Activated CD4-positive, alpha-beta T cell treated with anti-CD3 and anti-CD28 coated beads for 48 hours (primary cell): ENCODE data around the gene UBIAD1.

ENCODE experiments used
- DNase-seq: peaks from one replicate; pipeline ENCODE4 v3.0.0-alpha.2; 2020

Gene UBIAD1

DNA sequence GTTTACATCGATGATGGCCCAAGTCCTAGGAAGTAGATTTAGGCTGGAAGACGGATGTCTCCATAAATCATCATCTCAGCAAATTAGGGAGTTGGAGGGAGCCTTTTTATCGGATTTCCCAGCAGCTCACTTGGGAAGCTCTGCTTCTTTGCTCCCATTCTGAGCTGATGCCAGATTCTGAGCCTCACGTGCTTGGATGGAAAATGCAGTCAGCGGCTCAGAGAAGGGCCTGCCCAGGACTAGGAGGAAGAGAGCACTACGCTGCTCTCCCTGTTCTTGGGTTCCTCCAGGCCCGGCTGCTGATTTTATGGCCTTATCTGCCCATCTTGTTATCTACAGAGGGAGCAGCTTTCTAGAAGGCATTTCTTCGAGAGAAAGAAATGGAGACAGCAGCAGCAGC is 42.0 kb downstream of the UBIAD1 start:
- no peak for DNase-seq

DNA sequence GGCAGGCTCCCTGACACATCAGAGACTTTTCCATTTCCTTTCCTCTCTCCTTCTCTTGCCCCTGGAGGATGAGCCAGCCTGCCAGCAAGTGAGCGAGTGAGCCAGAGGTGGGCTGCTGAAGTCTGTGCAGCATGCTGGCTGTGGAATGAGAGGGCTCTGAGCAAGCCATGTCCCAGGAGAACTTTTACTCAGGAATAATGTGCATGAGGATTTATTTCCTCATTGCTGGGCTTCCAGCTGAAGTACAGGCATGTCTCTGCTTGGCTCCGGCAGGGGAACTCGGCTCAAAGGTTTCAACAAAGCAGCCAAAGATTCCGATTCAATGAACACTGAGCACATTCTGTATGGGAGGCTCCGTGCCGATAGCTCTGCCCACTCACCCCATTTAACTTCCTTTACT is 43.7 kb downstream of the UBIAD1 start:
- no peak for DNase-seq

DNA sequence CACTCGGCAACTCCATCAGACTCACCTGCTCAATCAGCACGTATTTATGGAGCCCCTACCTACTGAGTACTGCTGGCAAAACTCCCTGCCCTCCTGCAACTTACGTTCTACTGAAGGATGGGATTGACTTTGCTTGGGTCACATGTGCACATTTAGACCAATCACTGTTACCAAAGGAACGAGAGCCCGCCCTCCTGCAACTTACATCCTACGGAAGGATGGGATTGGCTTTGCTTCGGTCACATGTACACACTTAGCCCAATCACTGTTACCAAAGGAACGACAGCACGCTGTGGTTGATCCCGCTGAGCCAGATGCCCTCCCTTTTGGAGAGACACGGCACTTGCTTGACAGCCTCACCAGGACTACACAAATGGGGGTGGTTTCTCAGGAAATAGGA is 46.0 kb downstream of the UBIAD1 start:
- DNase-seq, result no peak

DNA sequence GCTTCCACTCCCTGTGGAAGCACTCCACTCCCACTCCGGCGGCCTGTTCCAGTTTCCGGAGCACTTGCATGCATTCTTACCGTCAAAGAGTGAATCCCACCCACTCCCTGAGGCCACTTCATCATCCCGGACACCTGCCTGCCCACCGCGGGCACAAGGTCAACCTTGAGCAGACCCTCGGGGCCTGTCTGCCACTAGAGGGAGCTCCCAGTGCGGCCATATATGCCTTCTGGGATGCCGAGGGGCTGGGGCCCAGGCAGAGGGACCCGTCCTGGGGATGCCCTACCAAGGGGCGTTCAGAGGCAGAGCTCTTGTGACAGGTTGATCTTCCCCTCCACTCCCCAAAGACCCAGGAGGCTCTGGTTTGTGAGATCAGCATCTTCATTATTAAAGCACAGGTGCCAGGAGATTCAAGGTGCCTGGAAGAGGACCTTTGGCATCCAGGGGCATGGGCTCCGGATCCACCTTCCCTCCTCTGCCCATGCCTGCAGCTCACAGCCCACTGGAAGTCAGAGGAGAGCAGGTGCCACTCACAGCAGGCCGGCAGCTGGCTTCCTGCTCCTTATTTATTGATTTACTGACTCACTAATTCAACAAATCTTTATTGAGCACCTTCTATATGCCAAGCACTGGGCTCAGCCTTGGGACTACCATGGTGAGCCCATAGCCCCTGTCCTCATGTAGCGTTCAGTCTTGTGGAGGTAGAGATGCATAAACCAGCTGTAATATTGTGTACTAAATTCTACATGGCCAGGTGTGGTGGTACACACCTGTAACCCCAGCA is 47.3 kb downstream of the UBIAD1 start:
- peak; percentile 59 for DNase-seq

DNA sequence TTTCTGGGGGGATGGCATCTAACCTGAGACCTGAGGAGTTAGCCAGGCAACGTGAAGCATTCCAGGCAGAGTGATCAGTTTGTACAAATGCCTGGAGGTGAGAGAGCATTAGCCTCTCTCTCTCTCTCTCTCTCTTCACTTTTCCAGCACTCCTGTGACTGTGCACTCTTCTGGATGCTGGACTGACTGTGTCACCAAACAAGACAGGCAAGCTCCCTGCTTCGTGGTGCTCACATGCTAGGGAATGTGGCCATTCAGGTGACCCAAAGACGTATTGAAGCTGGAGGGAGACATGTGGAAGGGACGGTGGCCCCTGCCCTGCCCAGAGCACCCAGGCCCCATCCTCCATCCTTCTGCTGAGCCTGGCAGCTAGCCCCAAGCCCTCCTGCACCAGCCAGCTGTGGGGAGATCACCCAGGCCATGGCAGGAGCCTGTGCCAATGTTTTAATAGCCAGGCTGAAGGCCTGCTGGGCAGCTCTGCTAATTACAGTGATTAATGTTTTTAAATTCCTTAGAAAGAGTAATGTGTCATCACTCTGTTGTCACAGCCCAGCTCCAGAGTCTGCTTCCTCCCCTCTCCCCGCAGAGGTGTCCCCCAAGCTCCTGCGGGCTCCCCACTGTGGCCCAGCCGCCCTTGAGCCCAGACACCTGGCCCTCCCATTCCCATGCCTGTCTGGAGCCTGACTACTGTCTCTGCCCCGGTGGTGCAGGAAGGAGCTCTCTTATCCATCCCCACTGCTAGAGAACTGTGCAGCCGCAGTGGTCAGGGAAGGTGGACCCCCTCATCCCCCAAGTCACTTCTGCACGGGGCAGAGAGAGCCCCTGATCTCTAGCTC is 48.9 kb downstream of the UBIAD1 start:
- DNase-seq, result no peak

DNA sequence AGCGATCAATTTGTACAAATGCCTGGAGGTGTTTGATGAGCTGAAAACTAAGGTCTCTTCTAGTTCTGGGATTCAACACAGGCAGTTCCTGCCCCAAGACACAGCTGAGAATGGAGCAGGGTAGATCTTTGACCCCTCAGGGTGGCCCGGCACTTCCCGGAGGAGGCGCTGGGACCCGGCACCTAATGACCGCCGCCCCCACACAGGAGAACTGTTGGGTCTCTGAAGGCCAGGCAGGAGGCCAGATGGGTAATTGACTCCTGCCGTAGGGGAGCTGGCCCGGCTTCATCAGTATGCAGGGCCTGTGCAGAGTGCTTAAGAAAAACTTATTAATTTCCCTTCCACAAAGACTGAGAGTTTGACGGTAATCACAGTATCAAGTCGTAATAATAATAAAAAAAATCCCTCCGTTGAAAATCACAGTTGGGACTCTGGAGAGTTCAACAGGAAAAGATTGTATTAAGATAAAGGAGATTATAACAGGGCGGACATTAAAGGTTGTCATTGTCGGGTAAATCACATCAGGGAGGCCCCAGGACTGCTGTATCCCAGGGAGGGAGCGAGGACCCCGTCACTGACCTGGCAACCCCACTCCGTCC is 51.7 kb downstream of the UBIAD1 start:
- DNase-seq, result no peak

DNA sequence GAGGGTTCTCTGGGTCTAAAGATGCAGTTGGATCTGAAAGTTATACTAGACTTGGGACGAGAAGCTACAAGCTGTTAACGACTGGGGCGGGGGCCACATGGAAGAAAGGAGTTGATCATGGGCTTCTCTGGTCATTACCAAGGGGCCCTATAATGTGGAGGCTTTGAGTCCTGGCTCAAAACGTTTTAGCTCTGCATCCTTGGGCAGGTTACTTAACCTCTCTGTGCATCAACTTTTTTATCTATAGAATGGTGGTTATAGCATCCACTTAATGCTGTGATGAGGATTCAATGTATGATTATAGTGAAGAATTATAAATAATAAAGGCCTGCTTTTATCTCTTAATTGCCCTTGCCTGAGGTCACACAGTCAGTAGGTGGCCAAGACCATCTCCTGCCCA is 53.1 kb downstream of the UBIAD1 start:
- DNase-seq, result no peak

DNA sequence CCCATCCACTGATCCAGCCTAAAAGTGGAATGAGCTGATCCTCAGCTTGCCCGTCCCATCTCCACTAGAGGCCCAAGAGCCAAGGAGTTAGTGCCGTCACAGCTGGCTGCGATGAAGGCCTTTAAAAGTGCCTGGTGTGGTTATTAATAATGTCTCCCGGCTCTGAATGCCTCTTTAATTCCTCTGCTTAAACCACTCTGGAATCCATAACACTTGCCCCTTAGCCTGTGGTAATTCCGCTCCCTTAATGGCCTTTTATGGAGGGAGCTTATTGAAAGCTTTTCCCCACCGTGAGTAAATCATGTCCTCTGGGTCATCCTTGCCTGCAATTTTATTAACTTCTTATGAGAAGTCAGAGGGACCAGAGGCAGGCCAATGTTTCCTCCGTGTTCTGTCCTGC is 55.4 kb downstream of the UBIAD1 start:
- DNase-seq, result no peak

DNA sequence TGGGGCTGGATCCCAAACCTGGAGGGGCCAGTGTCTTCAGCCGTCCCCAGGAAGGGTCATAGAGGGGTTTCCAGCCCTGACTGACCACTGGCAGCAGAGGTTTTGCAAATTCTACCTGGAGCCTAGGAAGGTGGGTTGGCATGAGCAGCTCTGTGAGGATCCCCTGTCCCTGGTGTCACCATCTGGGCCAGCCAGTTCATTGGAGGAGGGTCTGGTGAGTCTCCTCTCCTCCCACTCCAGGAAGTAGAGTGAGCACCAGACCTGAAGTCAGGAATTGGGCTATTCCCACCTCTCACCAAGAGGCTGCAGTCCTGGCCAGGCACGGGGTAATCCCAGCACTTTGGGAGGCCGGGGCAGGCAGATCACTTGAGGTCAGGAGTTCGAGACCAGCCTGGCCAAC is 57.4 kb downstream of the UBIAD1 start:
- DNase-seq, result no peak

DNA sequence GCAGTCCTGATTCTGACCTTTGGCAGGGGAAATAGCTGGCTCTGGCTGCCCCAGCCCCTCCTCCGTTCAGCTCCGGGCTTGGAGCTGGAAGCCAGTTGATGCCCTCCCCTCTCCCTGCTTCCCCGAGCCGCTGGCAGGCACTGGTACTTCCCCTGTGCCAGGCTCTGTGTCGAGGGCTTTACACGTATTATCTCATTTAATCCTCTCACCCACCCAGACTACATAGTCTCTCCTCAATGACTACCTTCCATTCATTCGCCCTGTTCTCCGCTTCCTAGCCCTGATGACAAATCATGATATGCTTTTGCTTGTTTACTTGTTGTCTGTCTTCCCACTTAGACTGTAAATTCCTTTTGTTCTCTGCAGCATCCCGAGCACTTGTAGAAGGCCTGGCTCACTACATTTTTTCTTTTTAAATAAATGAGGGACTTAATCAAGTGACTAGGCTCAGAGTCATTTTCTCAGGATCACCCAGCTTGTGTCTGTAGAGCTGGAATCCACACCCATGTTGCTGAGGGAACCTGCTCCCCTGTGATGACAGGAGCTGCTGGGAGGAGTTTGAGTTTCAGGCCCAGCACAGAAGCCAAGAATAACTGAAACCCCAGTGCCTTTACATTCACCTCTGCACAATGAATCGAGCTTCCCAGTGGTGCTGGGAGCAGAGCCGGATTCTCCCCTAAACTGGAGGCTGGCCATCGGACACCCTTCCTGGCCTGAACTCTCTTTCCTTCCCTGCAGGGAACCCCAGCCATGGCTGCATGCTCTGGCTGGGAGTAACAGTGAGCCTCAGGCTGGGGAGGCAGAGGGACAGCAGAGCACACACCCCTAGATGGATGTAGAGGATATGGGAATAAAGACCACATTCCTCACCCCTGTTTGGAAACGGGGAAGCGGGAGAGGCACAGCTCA is 58.3 kb downstream of the UBIAD1 start:
- no peak for DNase-seq

DNA sequence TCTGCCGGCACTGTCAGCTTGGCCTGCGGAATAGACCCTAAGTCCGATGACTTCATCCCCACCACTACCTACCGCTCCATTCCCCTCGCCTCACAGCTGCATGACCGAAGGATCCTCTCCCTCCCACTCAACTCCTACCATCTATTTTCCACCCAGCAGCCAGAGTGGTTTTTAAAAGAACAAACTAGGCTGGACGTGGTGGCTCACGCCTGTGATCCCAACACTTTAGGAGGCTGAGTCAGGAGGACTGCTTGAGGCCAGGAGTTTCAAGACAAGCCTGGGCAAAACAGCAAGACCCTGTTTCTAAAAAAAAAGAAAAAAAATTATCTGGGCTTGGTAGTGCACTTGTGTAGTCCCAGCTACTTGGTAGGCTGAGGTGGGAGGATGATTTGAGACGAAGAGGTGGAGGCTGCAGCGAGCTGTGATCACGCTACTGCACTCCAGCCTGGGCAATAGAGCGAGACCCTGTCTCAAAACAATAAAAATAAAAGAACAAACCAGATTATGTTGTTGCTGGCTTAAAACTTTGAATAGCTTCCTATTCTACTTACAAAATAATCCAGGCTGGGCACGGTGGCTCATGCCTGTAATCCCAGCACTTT is 59.0 kb downstream of the UBIAD1 start:
- DNase-seq, result no peak

DNA sequence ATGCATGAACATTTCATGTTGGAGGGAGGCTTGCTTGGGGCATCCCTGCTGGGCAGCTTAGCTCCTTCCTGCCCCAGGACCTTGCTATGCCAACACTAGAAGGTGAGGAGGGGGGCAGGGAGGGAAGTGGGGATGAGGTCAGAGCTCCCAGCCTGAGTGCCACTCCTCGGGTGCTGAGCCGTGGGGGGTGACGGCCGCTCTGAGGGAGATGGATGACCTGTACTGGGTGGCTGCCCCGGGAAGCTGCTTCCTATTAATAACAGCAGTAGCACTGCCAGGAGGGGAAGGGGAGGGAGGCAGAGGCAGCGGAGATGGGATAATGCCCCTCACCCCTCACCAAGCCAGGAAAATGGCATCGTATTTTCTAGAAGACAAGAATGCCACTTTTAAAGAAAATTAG is 60.6 kb downstream of the UBIAD1 start:
- DNase-seq, result no peak

DNA sequence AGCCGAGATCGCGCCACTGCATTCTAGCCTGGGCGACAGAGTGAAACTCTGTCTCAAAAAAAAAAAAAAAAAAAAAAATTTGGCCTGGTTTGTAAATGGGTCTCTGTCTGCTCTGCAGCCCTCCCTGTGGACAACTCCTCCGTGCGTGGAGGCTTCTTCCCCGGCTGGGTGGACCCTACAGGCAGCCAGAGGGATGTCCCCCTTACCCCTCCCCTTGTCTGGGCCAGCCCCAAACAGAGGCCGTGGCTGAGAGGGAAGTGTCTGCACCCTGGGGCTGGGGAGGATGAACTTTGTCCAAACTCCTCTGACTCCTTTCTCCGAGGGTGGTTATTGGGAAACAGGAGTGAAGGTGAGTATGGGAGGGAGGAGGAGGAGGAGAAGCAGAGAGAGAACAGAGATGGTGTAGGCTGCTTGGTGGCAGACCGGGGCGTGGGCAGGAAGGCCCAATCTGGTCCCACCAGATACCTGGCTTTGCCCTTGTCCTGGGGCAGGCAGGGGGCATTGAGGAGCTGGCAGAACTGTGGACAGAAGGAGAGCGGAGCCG is 61.3 kb downstream of the UBIAD1 start:
- DNase-seq, result no peak

DNA sequence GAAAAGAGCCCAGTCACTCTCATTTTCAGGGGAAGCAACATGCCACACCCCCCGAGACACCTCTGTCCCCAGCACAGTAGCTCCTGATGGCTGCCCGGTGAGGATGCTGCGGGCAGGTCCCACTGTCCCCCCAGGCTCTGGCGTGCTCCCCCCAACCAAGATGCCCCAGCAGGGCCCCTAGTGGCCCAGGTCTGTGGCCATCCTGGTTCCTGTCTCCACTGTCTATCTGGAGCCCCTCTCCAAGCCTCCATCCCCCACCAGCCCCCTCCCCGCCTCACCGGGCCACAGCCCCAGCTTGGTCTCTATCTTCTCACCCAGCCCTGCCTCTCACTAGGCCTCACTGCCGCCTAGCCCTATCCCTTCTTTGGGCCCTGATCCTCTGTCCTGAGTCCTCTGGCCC is 61.8 kb downstream of the UBIAD1 start:
- no peak for DNase-seq

DNA sequence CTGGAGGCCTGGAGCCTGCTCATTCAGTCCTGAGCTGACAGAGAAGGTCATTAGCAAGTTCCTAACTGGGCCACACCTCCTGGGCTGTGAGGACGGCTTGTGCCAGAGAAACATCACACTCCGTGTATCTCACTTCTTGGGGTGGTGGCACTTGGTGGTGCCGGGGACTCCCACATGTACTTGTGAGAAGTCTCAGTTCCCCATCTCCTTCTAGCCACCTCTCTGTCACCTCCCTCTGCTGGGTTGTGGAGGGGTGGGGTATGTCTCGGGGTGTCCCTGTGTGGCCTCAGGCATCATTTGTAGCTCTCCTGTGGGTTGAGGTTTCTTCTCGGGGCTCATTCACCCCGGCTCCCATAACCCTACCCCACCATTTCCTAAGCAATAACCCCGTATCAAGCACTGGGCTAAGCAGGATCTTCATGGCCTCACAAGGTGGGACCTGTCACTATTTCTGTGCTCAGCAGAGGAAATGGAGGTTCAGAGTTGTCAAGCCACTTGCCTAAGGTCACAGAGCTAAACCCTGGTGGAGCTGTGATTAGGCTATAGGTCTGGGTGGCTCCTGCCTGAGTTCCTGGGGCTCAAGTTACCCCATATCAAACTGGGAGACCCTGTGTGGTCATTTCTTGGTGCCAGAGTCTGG is 62.5 kb downstream of the UBIAD1 start:
- DNase-seq, result no peak

DNA sequence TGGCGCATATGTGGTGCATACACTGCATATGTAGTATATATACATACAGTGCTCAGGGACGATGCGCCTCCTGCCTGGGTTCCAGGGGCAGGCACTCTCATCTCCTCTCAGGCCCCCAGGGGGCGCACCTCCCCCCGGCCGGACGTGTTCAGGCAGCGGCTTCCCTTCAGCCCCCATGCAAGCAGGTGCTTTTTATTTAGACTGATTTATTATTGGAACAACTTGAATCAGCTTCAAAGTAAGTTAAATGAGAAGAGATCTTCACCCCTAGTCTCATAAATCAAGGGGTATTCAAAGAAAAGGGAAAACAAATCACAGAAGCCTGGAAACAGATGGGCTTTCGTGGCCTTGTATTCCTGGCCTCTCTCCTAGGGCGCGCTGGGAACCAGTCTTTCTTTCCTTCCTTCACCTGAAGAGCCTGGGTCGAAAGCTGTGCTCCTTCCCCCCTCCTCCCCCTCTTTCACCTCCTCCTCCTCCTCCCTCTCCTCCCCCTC is 64.6 kb downstream of the UBIAD1 start:
- peak; percentile 83 for DNase-seq
